PC-9 (cell line): ENCODE measurements around the gene BBX. TPM values are rescaled to one million over a fixed set of nuclear protein-coding genes. Genes with fewer than 3 reads are reported as not detected.

ENCODE experiments used
- BruUV-seq: library from RNA; stranded (reverse); fragments of 400-500 nt; replicated peaks from 2 replicates; lab custom pipeline; 2021; lab: Mats Ljungman, UMichigan
- CTCF ChIA-PET: fragments of 300-600 bp; sonication (Branson Sonifier 250); formaldehyde crosslinking; loops from one replicate; lab custom pipeline; 2022; ENCODE audit warnings: antibody characterized with exemption; lab: Charles Lee
- POLR2A ChIA-PET: fragments of 300-600 bp; sonication (Branson Sonifier 250); formaldehyde crosslinking; loops from one replicate; lab custom pipeline; 2022; ENCODE audit warnings: antibody characterized with exemption; ENCODE audit not compliant: unreplicated experiment; lab: Charles Lee
- DNase-seq, 2 experiments: peaks; one replicate each; pipeline versions ENCODE4 v3.0.0 to v3.0.0-alpha.2; 2015 to 2022; ENCODE audit warnings: mixed read lengths in 1 of 2
- H2AFZ ChIP-seq: fragments of 200-600 bp; sonication (generic); 2 replicates; pipeline ENCODE4 v1.8.1; 2017; ENCODE audit warnings: antibody characterized with exemption
- H3F3A ChIP-seq: fragments of 200-600 bp; sonication (generic); 2 replicates; pipeline ENCODE4 v1.8.1; 2017; ENCODE audit warnings: antibody characterized with exemption, mild to moderate bottlenecking, low read depth; ENCODE audit not compliant: insufficient read depth
- H3K27ac ChIP-seq: fragments of 200-600 bp; sonication (generic); 2 replicates; pipeline ENCODE4 v1.6.1; 2016; ENCODE audit warnings: mixed run types
- H3K27me3 ChIP-seq: fragments of 200-600 bp; sonication (generic); 2 replicates; pipeline ENCODE4 v1.6.1; 2016; ENCODE audit warnings: low read depth, mixed run types; ENCODE audit not compliant: insufficient read depth
- H3K36me3 ChIP-seq: fragments of 200-600 bp; sonication (generic); 2 replicates; pipeline ENCODE4 v1.6.1; 2016; ENCODE audit warnings: low read depth, mixed run types
- H3K4me1 ChIP-seq: fragments of 200-600 bp; sonication (generic); replicated peaks from 2 replicates; pipeline ENCODE4 v1.6.1; 2016; ENCODE audit warnings: mixed run types; ENCODE audit not compliant: insufficient read depth
- H3K4me2 ChIP-seq: fragments of 200-600 bp; sonication (generic); 2 replicates; pipeline ENCODE4 v1.6.1; 2017; ENCODE audit warnings: mixed run types
- H3K4me3 ChIP-seq: fragments of 200-600 bp; sonication (generic); 2 replicates; pipeline ENCODE4 v1.6.1; 2016; ENCODE audit warnings: mixed run types
- H3K79me2 ChIP-seq: fragments of 200-600 bp; sonication (generic); 2 replicates; pipeline ENCODE4 v1.6.1; 2017; ENCODE audit warnings: low read depth, mixed run types
- H3K9me2 ChIP-seq: fragments of 200-600 bp; sonication (generic); 2 replicates; pipeline ENCODE4 v1.8.1; 2017; ENCODE audit warnings: mild to moderate bottlenecking; ENCODE audit not compliant: insufficient read depth
- H3K9me3 ChIP-seq: fragments of 200-600 bp; sonication (generic); 2 replicates; pipeline ENCODE4 v1.8.1; 2016; ENCODE audit warnings: low read depth; ENCODE audit not compliant: insufficient read depth
- H4K20me1 ChIP-seq: fragments of 200-600 bp; sonication (generic); 2 replicates; pipeline ENCODE4 v1.8.1; 2017; ENCODE audit not compliant: insufficient read depth
- EZH2 ChIP-seq: fragments of 200-600 bp; sonication (generic); IDR thresholded peaks from 2 replicates; pipeline ENCODE4 v1.8.0; 2017; ENCODE audit warnings: antibody characterized with exemption, low read depth
- intact Hi-C: fragments of 100-400 bp; cut with micrococcal nuclease; formaldehyde crosslinking; loops from one replicate; pipeline ENCODE4 v1.10.0; 2022; ENCODE audit not compliant: unreplicated experiment
- total RNA-seq: library from RNA; stranded (reverse); gene quantifications from 2 replicates; pipeline ENCODE4 v1.2.3, GENCODE V29; 2021
- TF ChIP-seq, protein P1 (sequence below): fragments of 200-600 bp; sonication (generic); conservative IDR thresholded peaks from 2 replicates; pipeline ENCODE4 v1.6.1; 2017; ENCODE audit warnings: mixed run types, antibody characterized with exemption, mild to moderate bottlenecking, moderate library complexity

BBX gene
- total RNA-seq, 1 experiment from 2014 or later = 91.7 TPM

DNA sequence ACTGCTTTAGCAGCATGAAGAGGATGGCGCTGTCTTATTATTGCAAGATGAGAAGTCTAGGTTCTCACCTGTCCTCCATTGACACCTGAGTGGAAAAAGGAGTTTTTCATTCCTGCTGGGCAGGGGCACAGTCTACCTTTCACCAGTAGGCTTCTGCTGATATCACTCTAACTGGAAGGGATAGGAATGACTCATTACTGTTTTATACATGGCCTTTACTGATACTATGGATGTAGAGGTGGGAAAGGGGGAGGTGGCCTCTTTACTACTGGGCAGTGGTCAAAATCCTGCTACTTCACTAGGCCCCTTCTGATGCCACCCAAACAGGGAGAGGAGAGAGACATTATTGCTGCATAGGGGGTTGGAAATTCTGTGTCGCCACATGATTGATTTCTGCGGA, 97.8 kb downstream of the BBX start:
- POLR2A ChIA-PET = no interaction called here
- CTCF ChIA-PET = no interaction called here
- H3K79me2 ChIP-seq = peaks cover 26% of the 10 kb centered on the region; the same call in 1 of the 2 replicates

GRCh38 chr3:107621465-107621864, 98.7 kb downstream of the BBX start:
- Histone ChIP-seq H3K4me3 (no peak overlapping the region), H3K4me1 (no peaks in the 10 kb centered on the region), H4K20me1 (peaks cover 16% of the 10 kb centered on the region), H3K79me2 (peaks cover 26% of the 10 kb centered on the region; the same call in 1 of the 2 replicates), H2AFZ (no peak overlapping the region), H3K9me3 (0 out of 2 replicates have a peak, but pooled peaks cover 3% of the 10 kb centered on the region), H3K27me3 (no peaks in the 10 kb centered on the region), H3K27ac (no peak overlapping the region), H3K36me3 (no peaks in the 10 kb centered on the region), H3F3A (no peaks in the 10 kb centered on the region), H3K9me2 (no peaks in the 10 kb centered on the region), H3K4me2 (no peak overlapping the region)
- CTCF ChIA-PET = no interaction called here
- intact Hi-C loops = no loop called here
- POLR2A ChIA-PET = interaction anchor here (0.7 kb wide), 1 partner anchor 508 kb away, joined by 6 read pairs; no protein-coding TSS in a partner anchor
- no TSS peak for BruUV-seq
- DNase-seq = no peak
- TF ChIP-seq EZH2 = no peak
- TF ChIP-seq, protein P1, sequence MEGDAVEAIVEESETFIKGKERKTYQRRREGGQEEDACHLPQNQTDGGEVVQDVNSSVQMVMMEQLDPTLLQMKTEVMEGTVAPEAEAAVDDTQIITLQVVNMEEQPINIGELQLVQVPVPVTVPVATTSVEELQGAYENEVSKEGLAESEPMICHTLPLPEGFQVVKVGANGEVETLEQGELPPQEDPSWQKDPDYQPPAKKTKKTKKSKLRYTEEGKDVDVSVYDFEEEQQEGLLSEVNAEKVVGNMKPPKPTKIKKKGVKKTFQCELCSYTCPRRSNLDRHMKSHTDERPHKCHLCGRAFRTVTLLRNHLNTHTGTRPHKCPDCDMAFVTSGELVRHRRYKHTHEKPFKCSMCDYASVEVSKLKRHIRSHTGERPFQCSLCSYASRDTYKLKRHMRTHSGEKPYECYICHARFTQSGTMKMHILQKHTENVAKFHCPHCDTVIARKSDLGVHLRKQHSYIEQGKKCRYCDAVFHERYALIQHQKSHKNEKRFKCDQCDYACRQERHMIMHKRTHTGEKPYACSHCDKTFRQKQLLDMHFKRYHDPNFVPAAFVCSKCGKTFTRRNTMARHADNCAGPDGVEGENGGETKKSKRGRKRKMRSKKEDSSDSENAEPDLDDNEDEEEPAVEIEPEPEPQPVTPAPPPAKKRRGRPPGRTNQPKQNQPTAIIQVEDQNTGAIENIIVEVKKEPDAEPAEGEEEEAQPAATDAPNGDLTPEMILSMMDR = no peak

More for the DNA sequence above, 97.8 kb downstream of the BBX start:
- no peaks in the 10 kb centered on the region for H3K27me3 ChIP-seq
- no peaks in the 10 kb centered on the region for H3K9me2 ChIP-seq
- no peak overlapping the region for H2AFZ ChIP-seq
- no peak for DNase-seq
- H3K4me1 ChIP-seq = no peaks in the 10 kb centered on the region
- H3K4me2 ChIP-seq = no peak overlapping the region
- intact Hi-C loops = no loop called here
- no peak for TF ChIP-seq EZH2
- TF ChIP-seq, protein P1 = no peak
- BruUV-seq = no TSS peak
- 0 out of 2 replicates have a peak, but pooled peaks cover 3% of the 10 kb centered on the region for H3K9me3 ChIP-seq
- H3K4me3 ChIP-seq = no peak overlapping the region
- peaks cover 16% of the 10 kb centered on the region for H4K20me1 ChIP-seq
- no peaks in the 10 kb centered on the region for H3K36me3 ChIP-seq
- no peak overlapping the region for H3K27ac ChIP-seq
- H3F3A ChIP-seq = no peaks in the 10 kb centered on the region

GRCh38 chr3:107627962-107628542, 105.3 kb downstream of the BBX start:
- Histone ChIP-seq H3K27me3 (no peaks in the 10 kb centered on the region), H3K4me2 (no peak overlapping the region), H3F3A (no peaks in the 10 kb centered on the region), H3K9me3 (no peaks in the 10 kb centered on the region), H3K79me2 (no peaks in the 10 kb centered on the region), H3K9me2 (no peaks in the 10 kb centered on the region), H3K27ac (no peak overlapping the region), H3K4me1 (no peaks in the 10 kb centered on the region), H4K20me1 (peaks cover 6% of the 10 kb centered on the region), H3K4me3 (no peak overlapping the region), H2AFZ (no peak overlapping the region), H3K36me3 (no peaks in the 10 kb centered on the region)
- intact Hi-C loops = no loop called here
- CTCF ChIA-PET = no interaction called here
- TF ChIP-seq, protein P1 = peak; percentile 63
- TF ChIP-seq EZH2 = no peak
- no TSS peak for BruUV-seq
- POLR2A ChIA-PET = no interaction called here
- no peak for DNase-seq
